SU-DHL-6 (cell line): ENCODE results near the gene CRACR2A.

Experiments used
- H2AFZ ChIP-seq: fragments of 200-600 bp; sonication (generic); 2 replicates; pipeline ENCODE4 v1.6.1; 2014; ENCODE audit warnings: low read depth, mild to moderate bottlenecking, moderate library complexity, mixed read lengths, antibody characterized with exemption, low read length; ENCODE audit not compliant: severe bottlenecking
- H3F3A ChIP-seq: fragments of 200-600 bp; shearing (Covaris generic); 2 replicates; pipeline ENCODE4 v1.6.0; 2016; ENCODE audit warnings: antibody characterized with exemption, mild to moderate bottlenecking; ENCODE audit not compliant: insufficient read depth
- H3K27ac ChIP-seq: fragments of 200-600 bp; sonication (generic); 2 replicates; pipeline ENCODE4 v1.5.1; 2016; ENCODE audit warnings: low read depth, mild to moderate bottlenecking, low read length, moderate library complexity, mixed read lengths
- H3K27me3 ChIP-seq: fragments of 200-600 bp; sonication (generic), shearing (Covaris generic); 2 replicates; pipeline ENCODE4 v1.6.0; 2014; ENCODE audit warnings: mild to moderate bottlenecking, low read length
- H3K36me3 ChIP-seq: fragments of 200-600 bp; sonication (generic); 2 replicates; pipeline ENCODE4 v1.6.1; 2014; ENCODE audit warnings: mild to moderate bottlenecking, low read length, mixed read lengths
- H3K4me2 ChIP-seq: fragments of 300-600, 200-600 bp; shearing (Covaris generic), sonication (generic); 2 replicates; pipeline ENCODE4 v1.6.0; 2014; ENCODE audit warnings: low read length, low read depth, mild to moderate bottlenecking; ENCODE audit not compliant: poor library complexity, severe bottlenecking
- H3K4me3 ChIP-seq: fragments of 200-600 bp; sonication (generic); 2 replicates; pipeline ENCODE4 v1.5.1; 2014; ENCODE audit warnings: antibody characterized with exemption, low read length, mild to moderate bottlenecking, mixed read lengths; ENCODE audit not compliant: insufficient read depth, poor library complexity, severe bottlenecking
- H3K79me2 ChIP-seq: fragments of 200-600 bp; sonication (generic); 2 replicates; pipeline ENCODE4 v1.6.1; 2014; ENCODE audit warnings: mild to moderate bottlenecking, low read length, moderate library complexity; ENCODE audit not compliant: insufficient read depth
- H3K9ac ChIP-seq: fragments of 200-600 bp; sonication (generic); 2 replicates; pipeline ENCODE4 v1.7.0; 2014; ENCODE audit warnings: mild to moderate bottlenecking, low read length
- H3K9me2 ChIP-seq: fragments of 200-600 bp; sonication (generic); replicated peaks from 2 replicates; pipeline ENCODE4 v1.6.1; 2014; ENCODE audit warnings: low read length; ENCODE audit not compliant: insufficient read depth
- H3K9me3 ChIP-seq: fragments of 200-600 bp; sonication (generic); 2 replicates; pipeline ENCODE4 v1.6.1; 2014; ENCODE audit warnings: low read length, mixed read lengths; ENCODE audit not compliant: insufficient read depth
- H4K20me1 ChIP-seq: fragments of 200-600 bp; sonication (generic); 2 replicates; pipeline ENCODE4 v1.6.1; 2014; ENCODE audit warnings: low read depth, mild to moderate bottlenecking, antibody characterized with exemption, low read length, moderate library complexity, mixed read lengths
- CTCF ChIP-seq: fragments of 200-600 bp; sonication (generic); IDR thresholded peaks from one replicate; pipeline ENCODE4 v1.5.1; 2017; ENCODE audit warnings: antibody characterized with exemption, mild to moderate bottlenecking, low read length, moderate library complexity; ENCODE audit not compliant: insufficient read depth, poor library complexity, severe bottlenecking
- EZH2phosphoT487 ChIP-seq: fragments of 200-600 bp; sonication (generic), shearing (Covaris generic); conservative IDR thresholded peaks from 2 replicates; pipeline ENCODE4 v1.6.1; 2018; ENCODE audit warnings: mild to moderate bottlenecking, antibody characterized with exemption, low read length, moderate library complexity, mixed read lengths

Gene CRACR2A

GRCh38 chr12:3587402-3588013, 165.4 kb downstream of the CRACR2A start:
- no peaks in the 10 kb centered on the region for H4K20me1 ChIP-seq

GRCh38 chr12:3583656-3584334, 169.1 kb downstream of the CRACR2A start:
- no peaks in the 10 kb centered on the region for H3F3A ChIP-seq
- H3K79me2 ChIP-seq: no peaks in the 10 kb centered on the region
- no peak overlapping the region for H3K27ac ChIP-seq
- H3K4me2 ChIP-seq: no peak overlapping the region
- H4K20me1 ChIP-seq: no peaks in the 10 kb centered on the region
- no peaks in the 10 kb centered on the region for H3K9me2 ChIP-seq
- no peak overlapping the region for H3K4me3 ChIP-seq
- H3K9ac ChIP-seq: no peak overlapping the region
- no peak for TF ChIP-seq CTCF
- no peak for TF ChIP-seq EZH2phosphoT487
- no peak overlapping the region for H2AFZ ChIP-seq
- no peaks in the 10 kb centered on the region for H3K27me3 ChIP-seq
- H3K36me3 ChIP-seq: no peaks in the 10 kb centered on the region
- H3K9me3 ChIP-seq: no peaks in the 10 kb centered on the region

More at GRCh38 chr12:3587402-3588013, 165.4 kb downstream of the CRACR2A start:
- Histone ChIP-seq H3K79me2 (no peaks in the 10 kb centered on the region), H2AFZ (no peak overlapping the region), H3K27ac (no peak overlapping the region), H3K4me2 (no peak overlapping the region), H3K9me3 (no peaks in the 10 kb centered on the region), H3K9me2 (no peaks in the 10 kb centered on the region), H3K27me3 (no peaks in the 10 kb centered on the region), H3K4me3 (no peak overlapping the region), H3K36me3 (no peaks in the 10 kb centered on the region), H3F3A (no peaks in the 10 kb centered on the region), H3K9ac (no peak overlapping the region)
- TF ChIP-seq CTCF (no peak), EZH2phosphoT487 (no peak)

GRCh38 chr12:3580094-3580749, 172.7 kb downstream of the CRACR2A start:
- no peaks in the 10 kb centered on the region for H3K27me3 ChIP-seq
- H3K9me3 ChIP-seq: no peaks in the 10 kb centered on the region
- no peak overlapping the region for H2AFZ ChIP-seq
- H3K27ac ChIP-seq: no peak overlapping the region
- TF ChIP-seq EZH2phosphoT487 (no peak), CTCF (no peak)
- no peaks in the 10 kb centered on the region for H3K9me2 ChIP-seq
- H3K79me2 ChIP-seq: no peaks in the 10 kb centered on the region
- no peaks in the 10 kb centered on the region for H3F3A ChIP-seq
- H3K36me3 ChIP-seq: no peaks in the 10 kb centered on the region
- H3K9ac ChIP-seq: no peak overlapping the region
- H3K4me2 ChIP-seq: no peak overlapping the region
- no peaks in the 10 kb centered on the region for H4K20me1 ChIP-seq
- no peak overlapping the region for H3K4me3 ChIP-seq
